Heart left ventricle (tissue), 16 donors: Measurements from ENCODE around the gene DSE. TPM values are rescaled to one million over a fixed set of nuclear protein-coding genes. Genes with fewer than 3 reads are reported as not detected.

Source experiments
- ATAC-seq, 4 donors: fragments of 200-7000 bp; cut with Tn5 transposase; one replicate each; pipeline ENCODE4 v1.9.1; 2020 to 2022; ENCODE audit warnings: moderate library complexity in 4 of 4, mild to moderate bottlenecking in 3 of 4, moderate number of reproducible peaks in 1 of 4
- DNase-seq, 5 donors: peaks; one replicate each; pipeline ENCODE4 v3.0.0-alpha.2; 2020
- H3K27ac ChIP-seq, 12 donors: fragments of 200-600 bp; sonication (generic) in 4 of 12; one replicate each; pipeline versions ENCODE4 v1.5.0 to v1.8.0; 2016 to 2022; ENCODE audit warnings: mild to moderate bottlenecking in 2 of 12
- H3K27me3 ChIP-seq, 9 donors: fragments of 200-600 bp; sonication (generic) in 2 of 9; one replicate each; pipeline versions ENCODE4 v1.5.1 to v1.8.0; 2016 to 2022; ENCODE audit warnings: mild to moderate bottlenecking in 3 of 9
- H3K36me3 ChIP-seq, 9 donors: fragments of 200-600 bp; sonication (generic) in 2 of 9; one replicate each; pipeline versions ENCODE4 v1.5.0 to v1.8.0; 2018 to 2022; ENCODE audit warnings: mild to moderate bottlenecking in 2 of 9
- H3K4me1 ChIP-seq, 12 donors: fragments of 200-600 bp; sonication (generic) in 4 of 12; one replicate each; pipeline versions ENCODE4 v1.5.0 to v1.8.0; 2016 to 2022; ENCODE audit warnings: mild to moderate bottlenecking in 3 of 12
- H3K4me3 ChIP-seq, 12 donors: fragments of 200-600 bp; sonication (generic) in 4 of 12; one replicate each; pipeline versions ENCODE4 v1.5.0 to v1.8.0; 2017 to 2022; ENCODE audit warnings: mild to moderate bottlenecking in 9 of 12, moderate library complexity in 4 of 12
- H3K9me3 ChIP-seq, 12 donors: fragments of 200-600 bp; sonication (generic) in 4 of 12; one replicate each; pipeline versions ENCODE4 v1.5.0 to v1.8.0; 2016 to 2022; ENCODE audit warnings: mild to moderate bottlenecking in 1 of 12
- POLR2A ChIP-seq, 2 donors: fragments of 450-650 bp; IDR thresholded peaks; one replicate each; pipeline ENCODE4 v1.6.1; 2017; ENCODE audit warnings: antibody characterized with exemption in 2 of 2, mild to moderate bottlenecking in 2 of 2, moderate library complexity in 2 of 2
- WGBS, 4 donors: extraction: QIAGEN DNeasy Blood & Tissue Kit in 2 of 4; methylation state at CpG; one replicate each; pipeline versions ENCODE4 v1.1.5 to v1.1.7; 2013 to 2018; 5-methylcytosine and 5-hydroxymethylcytosine counted together
- intact Hi-C, 10 donors: fragments of 100-400 bp; cut with DNase I; formaldehyde crosslinking; loops; one replicate each; pipeline versions ENCODE4 v1.11.1 to v1.14.2; 2022
- polyA plus RNA-seq, 2 donors: library from polyadenylated mRNA; stranded (reverse); fragments of 200-250 nt; gene quantifications; one replicate each; pipeline ENCODE4 v1.2.3, GENCODE V29; 2013
- total RNA-seq, 9 donors: library from RNA; depleted of rRNA in 2 of 9; stranded (reverse); fragments of >200 nt in 2 of 9; fragmentation: NEBNext Ultra II Directional in 3 of 9; extraction: Animal tissue kit (Norgen Biotek cat#: 25700) in 3 of 9; gene quantifications; one replicate each; pipeline versions ENCODE4 v1.1.0 to v1.2.4, GENCODE V29; 2016 to 2023
- TF ChIP-seq, protein P1 (sequence below), 12 donors: fragments of 200-600 bp; sonication (generic) in 4 of 12; IDR thresholded peaks; one replicate each; pipeline versions ENCODE4 v1.5.0 to v1.8.0; 2018 to 2022; ENCODE audit warnings: antibody characterized with exemption in 12 of 12, mild to moderate bottlenecking in 5 of 12
- donor health status: ischemic (EF 13 %, LVEDD 7.1; RV severe dilation, severe dysfunction).
- donor health status: healthy with polysubstance abuse.
- donor health status: DM: no; HTN: yes; CAD: no.
- donor health status: DM: no; HTN: no; CAD: no.
- donor health status: ischemic (EF 25% LVEDD 6.9; RV normal size, moderate dysfunction).
- donor health status: ischemic (EF 25% LVEDD 5.7; RV mildly dilated, moderate dysfunction).
- donor health status: healthy.
- donor health status: DM: yes; HTN: yes; CAD: no.
- donor health status: ischemic (EF 35%, LVEDD 5.7; RV mildly dilated, moderate dysfunction).
- donor health status: nonischemic (EF 11% LVEDD 7.7; RV severe dilation, severe dysfunction).
- donor health status: DM: yes; HTN: yes; CAD: no.
- donor health status: PGD.
- donor health status: ischemic (EF 29% LVEDD 5.4; RV normal size, mild dysfunction).
- donor health status: nonischemic (EF 23%, LVEDD 6.1; RV moderate dilation, normal function).

The DSE gene
- total and polyA plus RNA-seq, 11 donors: 3.2 to 37.3 (median 11.1) TPM

DNA sequence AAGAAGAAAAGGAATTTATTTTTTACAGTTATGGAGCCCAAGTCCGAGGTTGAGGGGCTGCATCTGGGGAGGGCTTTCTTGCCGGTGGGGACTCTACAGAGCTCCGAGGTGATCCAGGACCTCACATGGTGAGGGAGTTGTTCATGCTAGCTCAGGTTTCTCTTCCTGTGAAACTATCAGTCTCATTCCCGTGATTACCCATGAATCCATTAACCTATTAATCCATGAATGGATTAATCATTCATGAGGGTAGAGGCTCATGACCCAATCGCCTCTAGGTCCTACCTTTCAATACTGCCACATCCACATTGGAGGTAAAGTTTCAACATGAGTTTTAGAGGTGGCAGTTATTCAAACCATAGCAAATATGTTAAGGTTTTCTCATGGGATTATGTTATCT lies 3.8 kb downstream of the DSE start:
- no peak for ATAC-seq
- 90 to 98% (median 93%) methylated on average over 5 of the region's 5 CpGs for WGBS, 4 donors
- peaks cover 0 to 7% (median 0%) of the 10 kb centered on the region in 9 donors for H3K36me3 ChIP-seq
- H3K4me3 ChIP-seq: no peak overlapping the region
- DNase-seq: no peak
- no peaks in the 10 kb centered on the region for H3K27me3 ChIP-seq
- H3K9me3 ChIP-seq: no peaks in the 10 kb centered on the region
- no peak for TF ChIP-seq POLR2A (IDR thresholded peaks at IDR 0.05)
- TF ChIP-seq, protein P1, sequence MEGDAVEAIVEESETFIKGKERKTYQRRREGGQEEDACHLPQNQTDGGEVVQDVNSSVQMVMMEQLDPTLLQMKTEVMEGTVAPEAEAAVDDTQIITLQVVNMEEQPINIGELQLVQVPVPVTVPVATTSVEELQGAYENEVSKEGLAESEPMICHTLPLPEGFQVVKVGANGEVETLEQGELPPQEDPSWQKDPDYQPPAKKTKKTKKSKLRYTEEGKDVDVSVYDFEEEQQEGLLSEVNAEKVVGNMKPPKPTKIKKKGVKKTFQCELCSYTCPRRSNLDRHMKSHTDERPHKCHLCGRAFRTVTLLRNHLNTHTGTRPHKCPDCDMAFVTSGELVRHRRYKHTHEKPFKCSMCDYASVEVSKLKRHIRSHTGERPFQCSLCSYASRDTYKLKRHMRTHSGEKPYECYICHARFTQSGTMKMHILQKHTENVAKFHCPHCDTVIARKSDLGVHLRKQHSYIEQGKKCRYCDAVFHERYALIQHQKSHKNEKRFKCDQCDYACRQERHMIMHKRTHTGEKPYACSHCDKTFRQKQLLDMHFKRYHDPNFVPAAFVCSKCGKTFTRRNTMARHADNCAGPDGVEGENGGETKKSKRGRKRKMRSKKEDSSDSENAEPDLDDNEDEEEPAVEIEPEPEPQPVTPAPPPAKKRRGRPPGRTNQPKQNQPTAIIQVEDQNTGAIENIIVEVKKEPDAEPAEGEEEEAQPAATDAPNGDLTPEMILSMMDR (IDR thresholded peaks at IDR 0.05): no peak
- peaks cover 0 to 48% (median 4%) of the 10 kb centered on the region in 12 donors for H3K4me1 ChIP-seq
- H3K27ac ChIP-seq: no peak overlapping the region
- intact Hi-C loops: loop anchor here in 3 of 10 donors (5.0 to 10.0 kb wide), 3 partner anchors 82 to 92 kb away; no protein-coding TSS in a partner anchor

DNA sequence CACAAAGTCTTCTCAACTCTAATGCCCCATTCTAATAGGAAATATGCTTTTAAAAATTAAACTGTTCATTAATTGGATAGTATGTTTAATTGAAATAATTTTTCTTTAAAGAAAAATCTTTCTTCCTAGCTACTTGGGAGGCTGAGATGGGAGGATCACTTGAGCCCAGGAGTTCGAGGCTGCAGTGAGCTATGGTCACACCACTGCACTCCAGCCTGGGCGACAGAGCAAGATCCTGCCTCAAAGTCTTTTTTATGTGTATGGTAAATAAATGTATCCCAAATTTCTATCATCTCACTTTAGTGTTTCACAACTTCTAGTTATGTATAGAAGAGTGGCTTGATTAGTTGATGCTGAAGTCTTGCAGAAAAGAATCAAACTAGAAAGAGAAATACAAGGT lies 4.5 kb downstream of the DSE start:
- Histone ChIP-seq H3K27ac (no peak overlapping the region), H3K4me3 (no peak overlapping the region), H3K27me3 (no peaks in the 10 kb centered on the region), H3K36me3 (peaks cover 0 to 7% (median 0%) of the 10 kb centered on the region in 9 donors), H3K9me3 (no peaks in the 10 kb centered on the region), H3K4me1 (peaks cover 0 to 48% (median 4%) of the 10 kb centered on the region in 12 donors)
- WGBS, 4 donors: 97 to 100% (median 99%) methylated on average over 2 of the region's 2 CpGs
- no peak for ATAC-seq
- TF ChIP-seq, protein P1 (IDR thresholded peaks at IDR 0.05): no peak
- TF ChIP-seq POLR2A (IDR thresholded peaks at IDR 0.05): no peak
- intact Hi-C loops: loop anchor here in 1 of 10 donors (10.0 kb wide), 1 partner anchor 90 kb away; no protein-coding TSS in a partner anchor
- no peak for DNase-seq

DNA sequence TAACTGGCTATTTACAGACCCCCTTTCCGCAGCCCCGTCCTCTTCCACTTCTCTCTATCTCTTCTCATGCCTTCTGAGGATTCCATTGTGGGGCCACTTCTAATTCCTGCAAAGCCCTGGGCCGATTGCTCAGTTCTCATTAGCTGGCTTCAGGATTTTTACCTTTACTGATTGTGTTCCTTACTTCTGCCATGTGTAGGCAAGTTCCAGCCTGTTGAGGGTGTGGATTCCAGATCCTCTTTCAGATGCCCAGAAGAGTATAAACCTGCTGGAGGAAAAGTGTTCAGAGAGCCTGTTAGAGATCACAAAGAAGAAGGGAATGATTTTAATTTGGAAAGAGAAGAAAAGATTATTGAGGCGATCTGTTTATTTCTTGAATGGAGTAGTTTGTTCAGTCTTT lies 5.4 kb downstream of the DSE start:
- H3K27ac ChIP-seq: no peak overlapping the region
- no peak for TF ChIP-seq POLR2A (IDR thresholded peaks at IDR 0.05)
- TF ChIP-seq, protein P1 (IDR thresholded peaks at IDR 0.05): no peak
- peaks cover 0 to 7% (median 0%) of the 10 kb centered on the region in 9 donors for H3K36me3 ChIP-seq
- WGBS, 4 donors: 70 to 84% (median 81%) methylated on average over 4 of the region's 4 CpGs
- DNase-seq: no peak
- intact Hi-C loops: loop anchor here in 1 of 10 donors (10.0 kb wide), 1 partner anchor 91 kb away; no protein-coding TSS in a partner anchor
- ATAC-seq: no peak
- peaks cover 0 to 53% (median 6%) of the 10 kb centered on the region in 12 donors for H3K4me1 ChIP-seq
- no peaks in the 10 kb centered on the region for H3K9me3 ChIP-seq
- no peaks in the 10 kb centered on the region for H3K27me3 ChIP-seq
- H3K4me3 ChIP-seq: no peak overlapping the region

DNA sequence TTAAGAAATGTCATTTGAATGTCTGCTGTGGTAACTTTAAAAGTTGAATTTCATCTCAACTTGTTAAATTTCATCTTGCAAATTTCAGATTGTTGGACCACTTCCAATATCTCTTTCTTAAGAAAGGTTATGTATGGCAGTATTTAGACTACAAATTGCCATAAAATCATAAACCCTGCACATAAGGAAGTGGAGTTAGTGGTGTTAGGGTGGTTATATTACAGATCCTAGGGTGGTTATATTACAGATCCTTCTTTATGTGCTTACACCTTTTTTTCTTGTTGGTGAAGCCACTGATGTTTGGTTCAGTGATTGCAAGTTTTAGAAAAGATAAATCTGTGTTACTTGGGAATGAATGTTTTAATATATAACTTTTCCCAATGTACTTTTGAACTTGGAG lies 9.0 kb downstream of the DSE start:
- intact Hi-C loops: loop anchor here in 1 of 10 donors (10.0 kb wide), 1 partner anchor 95 kb away; no protein-coding TSS in a partner anchor

More for the DNA sequence above, 9.0 kb downstream of the DSE start:
- H3K27ac ChIP-seq: no peak overlapping the region
- TF ChIP-seq, protein P1 (IDR thresholded peaks at IDR 0.05): no peak
- no peak for TF ChIP-seq POLR2A (IDR thresholded peaks at IDR 0.05)
- no peak for ATAC-seq
- no peak for DNase-seq
- peaks cover 0 to 37% (median 3%) of the 10 kb centered on the region in 12 donors for H3K4me1 ChIP-seq
- H3K27me3 ChIP-seq: no peaks in the 10 kb centered on the region
- no peak overlapping the region for H3K4me3 ChIP-seq
- H3K9me3 ChIP-seq: no peaks in the 10 kb centered on the region
- peaks cover 0 to 7% (median 0%) of the 10 kb centered on the region in 9 donors for H3K36me3 ChIP-seq
